Osteoblast (primary cell): ENCODE results near the gene POU4F2. TPM values are rescaled to one million over a fixed set of nuclear protein-coding genes. Genes with fewer than 3 reads are reported as not detected.

Experiments
- DNase-seq: peaks from one replicate; pipeline ENCODE4 v3.0.0; 2011; ENCODE audit warnings: low spot score, mixed read lengths; ENCODE audit not compliant: insufficient read length; ENCODE audit errors: missing footprints
- H2AFZ ChIP-seq: 2 replicates; pipeline ENCODE4 v1.6.0; 2011; ENCODE audit warnings: mild to moderate bottlenecking, low read length
- H3K27ac ChIP-seq: 2 replicates; pipeline ENCODE4 v1.5.1; 2011; ENCODE audit warnings: mild to moderate bottlenecking, low read depth, low read length, moderate library complexity
- H3K27me3 ChIP-seq: 2 replicates; pipeline ENCODE4 v1.6.0; 2012; ENCODE audit warnings: mild to moderate bottlenecking, control low read depth, inconsistent platforms, low read length, moderate library complexity; ENCODE audit not compliant: insufficient read depth
- H3K36me3 ChIP-seq: 2 replicates; pipeline ENCODE4 v1.5.1; 2011; ENCODE audit warnings: mild to moderate bottlenecking, low read length, control low read depth, moderate library complexity; ENCODE audit not compliant: insufficient read depth
- H3K4me1 ChIP-seq: 2 replicates; pipeline ENCODE4 v1.5.1; 2011; ENCODE audit warnings: mild to moderate bottlenecking, low read length, control low read depth, moderate library complexity; ENCODE audit not compliant: insufficient read depth
- H3K4me2 ChIP-seq: 2 replicates; pipeline ENCODE4 v1.6.0; 2011; ENCODE audit warnings: mild to moderate bottlenecking, low read length; ENCODE audit not compliant: insufficient read depth
- H3K4me3 ChIP-seq: fragments of 200-600 bp; sonication (generic); 3 replicates; pipeline ENCODE4 v1.5.1; 2012; ENCODE audit warnings: mild to moderate bottlenecking, low read length, inconsistent platforms; ENCODE audit not compliant: insufficient read depth
- H3K79me2 ChIP-seq: 2 replicates; pipeline ENCODE4 v1.6.0; 2012; ENCODE audit warnings: mild to moderate bottlenecking, low read length, control low read depth, inconsistent platforms; ENCODE audit not compliant: insufficient read depth
- H3K9me3 ChIP-seq: 2 replicates; pipeline ENCODE4 v1.5.1; 2011; ENCODE audit warnings: low read depth, low read length, control low read depth
- H4K20me1 ChIP-seq: 2 replicates; pipeline ENCODE4 v1.6.0; 2012; ENCODE audit warnings: mild to moderate bottlenecking, low read length, control low read depth; ENCODE audit not compliant: insufficient read depth
- total RNA-seq: library from RNA; depleted of rRNA; stranded (reverse); fragments of >200 nt; gene quantifications from 2 replicates; pipeline ENCODE4 v1.2.3, GENCODE V29; 2012
- TF ChIP-seq, protein P1 (sequence below): IDR thresholded peaks from 2 replicates; pipeline ENCODE4 v1.5.1; 2011; ENCODE audit warnings: mild to moderate bottlenecking, low read depth, low read length, moderate library complexity; ENCODE audit errors: extremely low read depth

The POU4F2 gene
- total RNA-seq, 1 donor: not detected

DNA sequence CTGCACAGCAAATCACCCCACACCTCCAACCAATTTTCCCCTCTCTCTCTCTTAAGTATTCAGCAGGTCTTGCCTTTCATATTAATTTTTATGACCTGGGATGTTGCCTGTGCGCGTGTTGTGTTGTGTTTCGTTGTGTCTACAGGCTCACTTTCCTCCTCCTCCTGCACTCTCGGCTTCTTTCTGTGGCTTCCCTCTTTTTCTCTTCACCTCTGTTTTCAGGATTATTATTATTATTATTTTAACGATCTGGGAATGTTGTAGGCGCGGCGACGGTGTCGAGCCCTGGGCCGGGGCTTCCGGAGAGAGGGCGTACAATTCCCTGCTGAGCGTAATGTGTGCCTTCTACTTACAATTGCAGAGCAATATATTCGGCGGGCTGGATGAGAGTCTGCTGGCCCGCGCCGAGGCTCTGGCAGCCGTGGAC, 826 bp downstream of the POU4F2 start:
- Histone ChIP-seq H3K36me3 (no peaks in the 10 kb centered on the region), H3K4me2 (no peak overlapping the region), H3K27ac (no peak overlapping the region), H3K4me1 (no peaks in the 10 kb centered on the region), H3K9me3 (no peaks in the 10 kb centered on the region), H3K79me2 (no peaks in the 10 kb centered on the region), H3K27me3 (peaks cover 75% of the 10 kb centered on the region), H2AFZ (no peak overlapping the region), H3K4me3 (no peak overlapping the region), H4K20me1 (no peaks in the 10 kb centered on the region)
- DNase-seq: no peak
- TF ChIP-seq, protein P1, sequence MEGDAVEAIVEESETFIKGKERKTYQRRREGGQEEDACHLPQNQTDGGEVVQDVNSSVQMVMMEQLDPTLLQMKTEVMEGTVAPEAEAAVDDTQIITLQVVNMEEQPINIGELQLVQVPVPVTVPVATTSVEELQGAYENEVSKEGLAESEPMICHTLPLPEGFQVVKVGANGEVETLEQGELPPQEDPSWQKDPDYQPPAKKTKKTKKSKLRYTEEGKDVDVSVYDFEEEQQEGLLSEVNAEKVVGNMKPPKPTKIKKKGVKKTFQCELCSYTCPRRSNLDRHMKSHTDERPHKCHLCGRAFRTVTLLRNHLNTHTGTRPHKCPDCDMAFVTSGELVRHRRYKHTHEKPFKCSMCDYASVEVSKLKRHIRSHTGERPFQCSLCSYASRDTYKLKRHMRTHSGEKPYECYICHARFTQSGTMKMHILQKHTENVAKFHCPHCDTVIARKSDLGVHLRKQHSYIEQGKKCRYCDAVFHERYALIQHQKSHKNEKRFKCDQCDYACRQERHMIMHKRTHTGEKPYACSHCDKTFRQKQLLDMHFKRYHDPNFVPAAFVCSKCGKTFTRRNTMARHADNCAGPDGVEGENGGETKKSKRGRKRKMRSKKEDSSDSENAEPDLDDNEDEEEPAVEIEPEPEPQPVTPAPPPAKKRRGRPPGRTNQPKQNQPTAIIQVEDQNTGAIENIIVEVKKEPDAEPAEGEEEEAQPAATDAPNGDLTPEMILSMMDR: no peak

DNA sequence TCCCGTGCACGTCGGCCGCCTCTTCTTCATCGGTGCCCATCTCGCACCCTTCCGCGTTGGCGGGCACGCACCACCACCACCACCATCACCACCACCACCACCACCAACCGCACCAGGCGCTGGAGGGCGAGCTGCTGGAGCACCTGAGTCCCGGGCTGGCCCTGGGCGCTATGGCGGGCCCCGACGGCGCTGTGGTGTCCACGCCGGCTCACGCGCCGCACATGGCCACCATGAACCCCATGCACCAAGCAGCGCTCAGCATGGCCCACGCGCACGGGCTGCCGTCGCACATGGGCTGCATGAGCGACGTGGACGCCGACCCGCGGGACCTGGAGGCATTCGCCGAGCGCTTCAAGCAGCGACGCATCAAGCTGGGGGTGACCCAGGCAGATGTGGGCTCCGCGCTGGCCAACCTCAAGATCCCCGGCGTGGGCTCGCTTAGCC, 1.4 kb downstream of the POU4F2 start:
- Histone ChIP-seq H3K4me1 (no peaks in the 10 kb centered on the region), H3K4me3 (no peak overlapping the region), H3K27ac (no peak overlapping the region), H2AFZ (no peak overlapping the region), H3K9me3 (no peaks in the 10 kb centered on the region), H3K27me3 (peaks cover 70% of the 10 kb centered on the region), H3K4me2 (no peak overlapping the region), H4K20me1 (no peaks in the 10 kb centered on the region), H3K79me2 (no peaks in the 10 kb centered on the region), H3K36me3 (no peaks in the 10 kb centered on the region)
- TF ChIP-seq, protein P1: no peak
- DNase-seq: no peak

DNA sequence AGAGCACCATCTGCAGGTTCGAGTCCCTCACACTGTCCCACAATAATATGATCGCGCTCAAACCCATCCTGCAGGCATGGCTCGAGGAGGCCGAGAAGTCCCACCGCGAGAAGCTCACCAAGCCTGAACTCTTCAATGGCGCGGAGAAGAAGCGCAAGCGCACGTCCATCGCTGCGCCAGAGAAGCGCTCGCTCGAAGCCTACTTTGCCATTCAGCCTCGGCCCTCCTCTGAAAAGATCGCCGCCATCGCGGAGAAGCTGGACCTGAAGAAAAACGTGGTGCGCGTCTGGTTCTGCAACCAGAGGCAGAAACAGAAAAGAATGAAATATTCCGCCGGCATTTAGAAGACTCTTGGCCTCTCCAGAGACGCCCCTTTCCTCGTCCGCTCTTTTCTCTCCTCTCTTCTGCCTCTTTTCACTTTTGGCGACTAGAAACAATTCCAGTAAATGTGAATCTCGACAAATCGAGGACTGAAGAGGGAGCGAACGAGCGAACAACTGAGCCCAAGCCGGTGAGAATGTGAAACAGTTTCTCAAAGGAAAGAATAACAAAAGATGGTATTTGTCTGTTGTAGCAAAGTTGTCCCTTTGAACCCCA, 1.9 kb downstream of the POU4F2 start:
- H3K4me2 ChIP-seq: no peak overlapping the region

DNA sequence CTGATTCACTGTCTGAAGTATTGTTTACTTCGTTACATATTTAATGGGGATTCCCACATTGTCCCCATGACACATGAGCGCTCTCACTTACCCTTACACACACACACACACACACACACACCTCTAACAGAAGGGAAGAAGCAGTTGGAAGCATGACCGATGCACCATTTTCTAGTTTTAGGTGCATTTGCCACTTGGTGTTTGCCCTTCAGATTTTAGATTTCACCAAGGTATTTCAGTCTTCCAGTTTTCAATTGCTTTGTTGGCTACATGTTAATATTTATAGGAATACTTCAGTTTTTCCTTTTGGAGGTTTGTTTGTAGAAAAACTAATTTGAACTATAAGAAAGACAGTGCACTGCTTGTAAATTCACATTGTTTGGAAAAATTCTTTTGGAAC, 3.1 kb downstream of the POU4F2 start:
- no peak for DNase-seq
- Histone ChIP-seq H3K27me3 (peaks cover 65% of the 10 kb centered on the region), H3K27ac (no peak overlapping the region), H3K4me2 (no peak overlapping the region), H3K4me3 (no peak overlapping the region), H3K36me3 (no peaks in the 10 kb centered on the region), H2AFZ (no peak overlapping the region), H4K20me1 (no peaks in the 10 kb centered on the region), H3K79me2 (no peaks in the 10 kb centered on the region), H3K4me1 (no peaks in the 10 kb centered on the region), H3K9me3 (no peaks in the 10 kb centered on the region)
- TF ChIP-seq, protein P1: no peak

More for the DNA sequence above, 1.9 kb downstream of the POU4F2 start:
- H3K4me1 ChIP-seq: no peaks in the 10 kb centered on the region
- H3K4me3 ChIP-seq: no peak overlapping the region
- H4K20me1 ChIP-seq: no peaks in the 10 kb centered on the region
- peaks cover 65% of the 10 kb centered on the region for H3K27me3 ChIP-seq
- DNase-seq: no peak
- TF ChIP-seq, protein P1: no peak
- no peak overlapping the region for H3K27ac ChIP-seq
- H3K36me3 ChIP-seq: no peaks in the 10 kb centered on the region
- peak overlapping the region; percentile 9 for H2AFZ ChIP-seq
- no peaks in the 10 kb centered on the region for H3K79me2 ChIP-seq
- H3K9me3 ChIP-seq: no peaks in the 10 kb centered on the region
